Caco-2 (cell line): ENCODE measurements around the gene DIAPH2. TPM values are rescaled to one million over a fixed set of nuclear protein-coding genes. Genes with fewer than 3 reads are reported as not detected.

Experiments
- BruUV-seq: library from RNA; stranded (reverse); fragments of 400-500 nt; replicated peaks from 2 replicates; lab custom pipeline; 2021; lab: Mats Ljungman, UMichigan
- CTCF ChIA-PET: fragments of 300-600 bp; sonication (Branson Sonifier 250); formaldehyde crosslinking; loops from one replicate; lab custom pipeline; 2022; ENCODE audit warnings: antibody characterized with exemption; lab: Charles Lee
- POLR2A ChIA-PET: fragments of 300-600 bp; sonication (Branson Sonifier 250); formaldehyde crosslinking; loops from one replicate; lab custom pipeline; 2022; ENCODE audit warnings: antibody characterized with exemption; lab: Charles Lee
- DNase-seq, 2 experiments: peaks; one replicate each; pipeline versions ENCODE4 v3.0.0 to v3.0.0-alpha.2; 2020 to 2022
- H3K27me3 ChIP-seq: replicated peaks from 2 replicates; pipeline ENCODE4 v1.6.0; 2011; ENCODE audit warnings: low read length; ENCODE audit not compliant: control insufficient read depth, insufficient read depth
- H3K36me3 ChIP-seq: 2 replicates; pipeline ENCODE4 v1.5.1; 2011; ENCODE audit warnings: low read length; ENCODE audit not compliant: control insufficient read depth, insufficient read depth
- H3K4me1 ChIP-seq: fragments of 250-450 bp; sonication (Bioruptor Pico); 2 replicates; pipeline ENCODE4 v1.5.1; 2020; ENCODE audit warnings: mild to moderate bottlenecking
- H3K4me3 ChIP-seq: 2 replicates; pipeline ENCODE4 v1.5.1; 2011; ENCODE audit warnings: low read depth, mild to moderate bottlenecking, control low read depth, low read length
- H3K9me3 ChIP-seq: fragments of 250-450 bp; sonication (Bioruptor Pico); 2 replicates; pipeline ENCODE4 v1.5.1; 2020; ENCODE audit warnings: mild to moderate bottlenecking, moderate library complexity
- H3K27ac Mint-ChIP-seq: one replicate; pipeline ENCODE4 v1.8.0; 2022; ENCODE audit warnings: mixed read lengths; ENCODE audit not compliant: unreplicated experiment
- H3K27me3 Mint-ChIP-seq: one replicate; pipeline ENCODE4 v1.8.0; 2022; ENCODE audit warnings: mixed read lengths; ENCODE audit not compliant: insufficient read depth, unreplicated experiment
- H3K36me3 Mint-ChIP-seq: one replicate; pipeline ENCODE4 v1.8.0; 2022; ENCODE audit warnings: mild to moderate bottlenecking, mixed read lengths; ENCODE audit not compliant: insufficient read depth, unreplicated experiment
- H3K4me1 Mint-ChIP-seq: one replicate; pipeline ENCODE4 v1.8.0; 2022; ENCODE audit warnings: low read depth, mixed read lengths; ENCODE audit not compliant: unreplicated experiment
- H3K4me3 Mint-ChIP-seq: one replicate; pipeline ENCODE4 v1.8.0; 2022; ENCODE audit warnings: mild to moderate bottlenecking, moderate library complexity, mixed read lengths; ENCODE audit not compliant: unreplicated experiment
- H3K9me3 Mint-ChIP-seq: one replicate; pipeline ENCODE4 v1.8.0; 2022; ENCODE audit warnings: mixed read lengths; ENCODE audit not compliant: unreplicated experiment
- CTCF ChIP-seq, 2 experiments: fragments of 200-600 bp in 1 of 2; IDR thresholded peaks; 1 replicate in 1 of 2; 2 replicates in 1 of 2; pipeline versions ENCODE4 v1.5.1 to v1.8.0; 2011 to 2022; ENCODE audit warnings: antibody characterized with exemption in 1 of 2, control low read depth in 1 of 2, inconsistent platforms in 1 of 2, low read depth in 1 of 2, low read length in 1 of 2, mild to moderate bottlenecking in 1 of 2, moderate library complexity in 1 of 2; ENCODE audit not compliant: insufficient read depth in 1 of 2, severe bottlenecking in 1 of 2, unreplicated experiment in 1 of 2
- intact Hi-C: fragments of 100-400 bp; cut with micrococcal nuclease; formaldehyde crosslinking; loops from one replicate; pipeline ENCODE4 v1.10.0; 2022; ENCODE audit not compliant: unreplicated experiment
- total RNA-seq: library from RNA; stranded (reverse); gene quantifications from 2 replicates; pipeline ENCODE4 v1.2.3, GENCODE V29; 2022

The DIAPH2 gene
- total RNA-seq, 1 experiment from 2014 or later: 16.1 TPM

GRCh38 chrX:96792047-96792446 lies 107.4 kb downstream of the DIAPH2 start:
- Histone ChIP-seq H3K36me3 (no peaks in the 10 kb centered on the region), H3K27me3 (no peaks in the 10 kb centered on the region), H3K4me3 (no peak overlapping the region), H3K9me3 (no peaks in the 10 kb centered on the region), H3K4me1 (no peaks in the 10 kb centered on the region)
- no peak overlapping the region for H3K27ac Mint-ChIP-seq
- POLR2A ChIA-PET: no interaction called here
- H3K4me3 Mint-ChIP-seq: no peak overlapping the region
- no peak for TF ChIP-seq CTCF (IDR thresholded peaks at IDR 0.05; ENCODE audit: insufficient read depth in 1 of 2, low read depth in 1 of 2, low read length in 1 of 2, severe bottlenecking in 1 of 2, unreplicated experiment in 1 of 2)
- H3K36me3 Mint-ChIP-seq: no peaks in the 10 kb centered on the region
- intact Hi-C loops: no loop called here
- CTCF ChIA-PET: no interaction called here
- BruUV-seq: no TSS peak
- H3K27me3 Mint-ChIP-seq: no peaks in the 10 kb centered on the region
- H3K9me3 Mint-ChIP-seq: no peaks in the 10 kb centered on the region
- DNase-seq: no peak
- no peaks in the 10 kb centered on the region for H3K4me1 Mint-ChIP-seq

- Mint-ChIP-seq H3K27ac (no peak overlapping the region), H3K27me3 (no peaks in the 10 kb centered on the region), H3K4me3 (no peak overlapping the region), H3K36me3 (no peaks in the 10 kb centered on the region), H3K4me1 (no peaks in the 10 kb centered on the region), H3K9me3 (no peaks in the 10 kb centered on the region)
- Histone ChIP-seq H3K36me3 (no peaks in the 10 kb centered on the region), H3K4me3 (no peak overlapping the region), H3K4me1 (no peaks in the 10 kb centered on the region), H3K9me3 (no peaks in the 10 kb centered on the region), H3K27me3 (no peaks in the 10 kb centered on the region)
- BruUV-seq: no TSS peak
- intact Hi-C loops: no loop called here
- TF ChIP-seq CTCF (IDR thresholded peaks at IDR 0.05; ENCODE audit: insufficient read depth in 1 of 2, low read depth in 1 of 2, low read length in 1 of 2, severe bottlenecking in 1 of 2, unreplicated experiment in 1 of 2): no peak
- no peak for DNase-seq
- CTCF ChIA-PET: no interaction called here
- POLR2A ChIA-PET: no interaction called here
Measured at GRCh38 chrX:96798982-96799381, 114.3 kb downstream of the DIAPH2 start.

GRCh38 chrX:96807318-96807717 lies 122.7 kb downstream of the DIAPH2 start:
- Mint-ChIP-seq H3K9me3 (no peaks in the 10 kb centered on the region), H3K27me3 (no peaks in the 10 kb centered on the region), H3K4me3 (no peak overlapping the region), H3K36me3 (no peaks in the 10 kb centered on the region), H3K27ac (no peak overlapping the region), H3K4me1 (no peaks in the 10 kb centered on the region)
- intact Hi-C loops: no loop called here
- no TSS peak for BruUV-seq
- DNase-seq: no peak
- Histone ChIP-seq H3K4me1 (no peaks in the 10 kb centered on the region), H3K4me3 (no peak overlapping the region), H3K9me3 (no peaks in the 10 kb centered on the region), H3K36me3 (no peaks in the 10 kb centered on the region), H3K27me3 (no peaks in the 10 kb centered on the region)
- no peak for TF ChIP-seq CTCF (IDR thresholded peaks at IDR 0.05; ENCODE audit: insufficient read depth in 1 of 2, low read depth in 1 of 2, low read length in 1 of 2, severe bottlenecking in 1 of 2, unreplicated experiment in 1 of 2)
- ChIA-PET CTCF (no interaction called here), POLR2A (no interaction called here)
